HK-2 (cell line): ENCODE results near the gene CHRM1.

Experiments
- DNase-seq: peaks from one replicate; pipeline ENCODE4 v3.0.0-alpha.2; 2018; ENCODE audit not compliant: unreplicated experiment

Gene CHRM1

DNA sequence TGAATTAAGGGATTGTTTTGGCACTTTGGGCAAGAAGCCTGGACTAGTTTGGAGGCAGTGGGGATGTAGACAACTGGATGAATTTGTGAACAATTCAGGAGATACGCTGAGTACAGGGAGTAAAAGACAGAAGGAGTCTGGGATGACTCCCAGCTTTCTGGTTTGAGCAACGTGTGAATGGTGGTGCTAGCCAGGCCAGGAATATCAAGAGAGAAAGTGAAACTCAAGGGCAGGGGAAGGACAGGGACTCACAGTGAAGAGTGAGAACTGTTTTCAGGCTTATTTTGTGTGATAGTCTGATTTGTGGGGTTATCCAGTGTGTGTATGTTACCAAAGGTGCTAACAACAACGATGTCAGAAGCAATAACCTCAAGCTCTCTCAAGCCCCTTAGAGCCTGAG lies 15.9 kb downstream of the CHRM1 start:
- DNase-seq, result no peak

DNA sequence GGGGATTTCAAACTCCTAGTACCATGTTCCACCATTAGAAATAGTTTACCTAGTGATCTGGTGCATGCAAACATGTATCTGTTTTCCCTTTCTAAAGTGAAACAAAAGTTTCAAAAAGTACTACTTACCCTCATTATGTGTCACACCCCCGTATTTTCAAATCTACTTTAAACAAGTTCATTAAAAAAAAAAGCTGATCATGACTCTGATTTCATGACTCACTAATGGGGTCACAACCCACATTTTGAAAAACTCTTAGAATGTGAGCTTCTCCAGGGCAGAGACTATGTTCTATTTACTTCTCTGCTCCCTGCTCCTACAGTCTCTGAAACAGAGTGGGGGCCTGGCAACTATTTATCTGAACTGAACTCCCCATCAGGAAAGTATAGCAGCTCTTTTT lies 18.2 kb downstream of the CHRM1 start:
- no peak for DNase-seq

DNA sequence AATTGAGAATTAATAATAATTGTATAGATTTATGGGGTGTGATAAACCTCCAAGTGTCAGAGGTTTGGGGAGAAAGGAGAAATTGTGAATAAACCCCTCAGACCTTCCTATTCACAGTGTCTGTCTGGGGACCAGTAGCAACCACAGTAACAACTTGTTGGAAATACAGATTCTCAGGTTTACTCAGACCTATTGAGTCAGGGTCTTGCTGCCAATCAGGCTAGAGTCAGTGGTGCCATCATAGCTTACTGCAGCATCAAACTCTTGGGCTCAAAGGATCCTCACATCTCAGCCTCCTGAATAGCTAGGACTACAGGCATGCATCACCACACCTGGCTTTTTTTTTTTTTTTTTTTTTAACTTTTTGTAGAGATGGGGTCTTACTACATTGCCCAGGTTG lies 23.1 kb downstream of the CHRM1 start:
- DNase-seq, result no peak

DNA sequence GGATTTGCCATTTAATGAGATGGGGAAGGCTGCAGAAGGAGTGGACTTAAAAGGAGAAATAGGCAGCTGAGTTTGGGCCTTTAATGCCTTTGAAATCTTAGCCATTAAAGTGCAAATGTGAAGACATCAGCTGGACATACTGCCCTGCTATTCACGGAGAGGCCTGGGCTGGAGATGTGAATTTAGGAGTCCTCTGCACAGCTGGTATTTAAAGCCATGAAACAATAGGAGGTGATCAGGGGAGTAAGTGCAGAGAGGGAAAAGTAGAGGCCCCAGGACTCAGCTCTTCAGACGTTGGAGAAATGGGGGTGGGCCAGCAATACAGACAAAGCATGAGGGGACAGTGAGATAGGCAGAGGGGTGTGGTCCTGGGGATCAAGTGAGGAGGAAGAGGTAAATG lies 23.9 kb downstream of the CHRM1 start:
- DNase-seq, result no peak

DNA sequence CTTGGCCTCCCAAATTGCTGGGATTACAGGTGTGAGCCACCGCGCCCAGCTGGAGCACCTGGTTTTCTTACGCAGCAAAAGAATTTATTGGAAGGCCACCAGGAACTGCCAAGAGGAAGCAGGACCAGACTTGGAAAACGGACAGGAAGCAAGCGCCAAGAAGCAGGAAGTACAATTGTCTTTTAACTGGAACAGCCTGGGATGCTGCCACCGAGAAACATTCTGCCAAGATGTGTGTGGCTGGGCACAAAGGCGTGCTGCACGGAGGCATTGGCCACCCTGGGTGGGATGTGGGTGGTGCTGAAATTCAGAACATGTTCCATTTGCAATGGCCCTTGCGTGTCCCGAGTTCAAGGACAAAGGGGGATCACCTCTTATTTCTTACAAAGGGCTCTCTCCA lies 25.1 kb downstream of the CHRM1 start:
- no peak for DNase-seq

DNA sequence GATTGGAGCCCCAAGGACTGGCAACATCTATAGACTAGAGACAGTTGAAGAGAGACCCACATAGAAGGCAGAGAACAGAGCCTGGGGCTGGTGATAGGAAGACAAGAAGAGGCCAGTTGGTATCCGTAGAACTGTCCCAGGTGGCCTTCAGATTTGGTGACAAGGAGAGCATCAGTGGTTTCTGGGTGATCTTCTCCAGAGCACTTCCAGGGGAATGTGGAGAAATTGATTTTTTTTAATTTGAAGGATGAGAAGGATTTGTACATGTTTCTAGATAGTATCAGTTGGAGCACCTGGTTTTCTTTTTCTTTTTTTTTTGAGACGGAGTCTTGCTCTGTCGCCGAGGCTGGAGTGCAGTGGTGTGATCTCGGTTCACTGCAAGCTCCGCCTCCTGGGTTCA lies 25.7 kb downstream of the CHRM1 start:
- DNase-seq, result no peak

DNA sequence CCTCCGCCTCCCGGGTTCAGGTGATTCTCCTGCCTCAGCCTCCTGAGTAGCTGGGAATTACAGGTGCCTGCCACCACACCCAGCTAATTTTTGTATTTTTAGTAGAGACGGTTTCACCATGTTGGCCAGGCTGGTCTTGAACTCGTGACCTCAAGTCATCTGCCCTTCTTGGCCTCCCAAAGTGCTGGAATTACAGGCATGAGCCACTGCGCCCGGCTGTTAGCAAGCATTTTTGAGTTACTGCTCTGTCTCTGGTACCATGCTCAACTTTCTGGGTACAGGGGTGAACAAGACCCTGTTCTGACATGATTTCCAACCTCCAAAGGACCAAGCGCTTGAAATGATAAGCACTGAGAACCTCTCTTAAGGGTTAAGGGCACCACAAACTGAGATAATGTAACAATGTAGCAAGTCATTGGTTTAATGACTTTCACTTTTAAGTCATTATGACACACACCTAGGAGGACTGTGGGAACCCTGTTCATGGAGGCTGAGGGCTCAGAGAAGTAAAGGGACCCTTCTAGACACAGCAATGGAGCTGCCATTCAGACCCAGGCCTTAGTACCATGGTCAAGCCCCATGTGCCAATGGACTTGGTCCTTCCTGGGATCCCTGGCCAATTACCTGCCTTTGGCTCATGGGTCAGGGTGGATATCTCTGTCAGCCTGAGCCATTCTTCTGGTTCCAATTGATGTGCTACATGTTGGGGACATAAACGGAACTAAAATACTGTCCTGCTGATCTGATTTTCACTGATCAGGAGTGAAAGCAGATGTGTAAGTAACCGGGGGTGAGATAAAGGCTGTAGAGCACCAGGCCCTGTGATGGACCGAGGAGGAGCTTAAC lies 28.9 kb downstream of the CHRM1 start:
- DNase-seq, result no peak

DNA sequence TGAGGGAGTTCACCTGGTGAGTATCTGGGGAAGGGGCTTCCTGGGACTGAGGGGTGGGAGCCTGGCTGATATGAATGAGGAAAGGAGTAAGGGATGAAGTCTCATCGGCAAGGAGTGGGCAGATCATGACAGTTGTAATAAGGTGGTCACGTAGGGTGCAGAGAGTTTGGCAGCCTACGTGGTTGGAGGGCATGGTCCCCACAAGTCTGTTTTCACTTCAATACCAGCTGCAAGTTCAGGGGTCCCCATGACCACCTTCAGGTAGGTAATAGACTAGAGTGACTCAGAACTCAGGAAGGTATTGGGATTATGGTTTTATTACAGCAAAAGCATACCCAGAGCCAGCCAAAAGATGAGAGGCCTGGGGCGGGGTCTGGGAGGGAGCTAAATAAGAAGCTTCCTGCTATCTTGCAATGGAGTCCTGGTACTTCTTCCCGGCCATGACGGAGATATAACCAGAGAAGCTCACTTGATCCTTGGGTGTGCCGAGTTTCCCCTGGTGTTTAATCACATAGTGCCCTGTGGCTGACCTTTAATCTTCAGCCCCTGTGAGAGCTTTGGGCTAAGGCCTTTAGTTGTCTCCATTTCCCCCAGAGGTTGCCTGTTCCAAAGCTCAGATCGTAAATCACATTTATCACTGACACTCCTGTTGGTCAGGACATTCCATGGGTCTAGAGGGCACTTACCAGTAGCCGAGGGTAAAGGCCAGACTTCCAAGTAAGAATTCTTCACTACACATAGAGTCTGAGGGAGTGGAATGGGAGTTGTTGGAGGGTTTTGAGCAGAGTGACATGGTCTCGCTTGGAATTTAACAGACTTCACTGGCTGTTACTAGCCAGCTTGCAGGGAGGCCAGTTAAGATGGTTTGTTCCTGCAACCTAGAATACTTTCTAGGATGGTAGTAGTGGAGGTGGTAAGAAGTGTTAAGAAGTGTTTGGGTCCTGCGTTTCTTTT lies 31.4 kb downstream of the CHRM1 start:
- DNase-seq, result peak; percentile 25

DNA sequence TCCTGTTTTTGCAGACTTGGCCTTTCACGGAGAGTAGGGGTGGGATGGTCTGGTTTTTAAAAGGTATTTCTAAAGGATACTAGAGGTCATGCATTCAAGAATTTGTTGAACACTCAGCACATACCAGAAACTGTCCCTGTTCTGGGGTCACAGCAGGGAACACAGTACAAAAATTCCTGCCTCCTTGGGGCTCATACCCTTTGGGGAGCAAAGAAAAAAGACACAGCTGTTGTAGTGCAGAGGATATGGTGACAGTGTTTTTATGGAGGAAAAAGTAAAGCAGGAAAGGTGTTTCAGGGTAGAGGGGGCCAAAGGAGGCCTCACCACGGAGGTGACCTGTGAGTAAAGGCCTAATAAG lies 32.1 kb downstream of the CHRM1 start:
- DNase-seq, result no peak

DNA sequence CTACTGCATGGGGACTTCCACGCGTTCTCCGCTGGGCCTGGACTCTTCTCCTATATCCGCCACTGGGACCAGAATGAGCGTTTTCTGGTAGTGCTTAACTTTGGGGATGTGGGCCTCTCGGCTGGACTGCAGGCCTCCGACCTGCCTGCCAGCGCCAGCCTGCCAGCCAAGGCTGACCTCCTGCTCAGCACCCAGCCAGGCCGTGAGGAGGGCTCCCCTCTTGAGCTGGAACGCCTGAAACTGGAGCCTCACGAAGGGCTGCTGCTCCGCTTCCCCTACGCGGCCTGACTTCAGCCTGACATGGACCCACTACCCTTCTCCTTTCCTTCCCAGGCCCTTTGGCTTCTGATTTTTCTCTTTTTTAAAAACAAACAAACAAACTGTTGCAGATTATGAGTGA lies 32.8 kb downstream of the CHRM1 start:
- DNase-seq, result no peak

DNA sequence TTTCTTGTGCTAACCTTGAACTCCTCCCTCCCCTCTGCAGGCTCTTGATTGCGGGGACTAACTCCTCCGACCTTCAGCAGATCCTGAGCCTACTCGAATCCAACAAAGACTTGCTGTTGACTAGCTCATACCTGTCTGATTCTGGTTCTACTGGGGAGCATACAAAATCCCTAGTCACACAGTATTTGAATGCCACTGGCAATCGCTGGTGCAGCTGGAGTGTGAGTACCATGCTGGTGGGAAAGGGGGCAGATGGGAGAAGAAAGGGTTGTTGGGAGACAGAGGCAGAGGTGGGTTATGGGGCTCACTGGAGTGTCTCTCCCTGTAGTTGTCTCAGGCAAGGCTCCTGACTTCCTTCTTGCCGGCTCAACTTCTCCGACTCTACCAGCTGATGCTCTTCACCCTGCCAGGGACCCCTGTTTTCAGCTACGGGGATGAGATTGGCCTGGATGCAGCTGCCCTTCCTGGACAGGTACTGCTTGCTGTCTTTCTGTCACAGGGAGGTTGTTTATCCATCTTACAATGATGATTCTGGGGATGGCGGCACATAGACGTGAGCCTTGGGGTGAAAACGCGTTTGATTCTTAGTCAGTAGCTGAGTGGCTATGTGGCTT lies 35.9 kb downstream of the CHRM1 start:
- DNase-seq, result no peak

DNA sequence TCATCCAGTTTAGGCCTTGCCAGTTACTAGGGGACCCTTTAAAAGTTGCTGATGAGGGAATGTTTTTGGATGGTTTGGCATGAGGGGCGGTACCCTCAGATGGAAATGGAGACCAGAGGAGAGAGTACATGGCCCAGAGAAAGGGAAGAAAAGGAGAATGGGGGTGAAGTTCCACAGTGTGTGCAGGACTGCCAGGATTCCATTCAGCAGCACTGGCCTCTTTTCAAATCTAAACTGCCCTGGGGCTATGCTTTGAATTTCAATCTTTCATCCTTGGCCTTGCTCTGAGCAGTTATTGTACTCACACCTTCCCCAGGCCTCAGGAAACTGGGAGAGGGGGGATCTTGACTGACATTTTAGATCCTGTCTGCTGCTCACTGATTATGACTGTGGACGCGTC lies 37.5 kb downstream of the CHRM1 start:
- DNase-seq, result no peak

DNA sequence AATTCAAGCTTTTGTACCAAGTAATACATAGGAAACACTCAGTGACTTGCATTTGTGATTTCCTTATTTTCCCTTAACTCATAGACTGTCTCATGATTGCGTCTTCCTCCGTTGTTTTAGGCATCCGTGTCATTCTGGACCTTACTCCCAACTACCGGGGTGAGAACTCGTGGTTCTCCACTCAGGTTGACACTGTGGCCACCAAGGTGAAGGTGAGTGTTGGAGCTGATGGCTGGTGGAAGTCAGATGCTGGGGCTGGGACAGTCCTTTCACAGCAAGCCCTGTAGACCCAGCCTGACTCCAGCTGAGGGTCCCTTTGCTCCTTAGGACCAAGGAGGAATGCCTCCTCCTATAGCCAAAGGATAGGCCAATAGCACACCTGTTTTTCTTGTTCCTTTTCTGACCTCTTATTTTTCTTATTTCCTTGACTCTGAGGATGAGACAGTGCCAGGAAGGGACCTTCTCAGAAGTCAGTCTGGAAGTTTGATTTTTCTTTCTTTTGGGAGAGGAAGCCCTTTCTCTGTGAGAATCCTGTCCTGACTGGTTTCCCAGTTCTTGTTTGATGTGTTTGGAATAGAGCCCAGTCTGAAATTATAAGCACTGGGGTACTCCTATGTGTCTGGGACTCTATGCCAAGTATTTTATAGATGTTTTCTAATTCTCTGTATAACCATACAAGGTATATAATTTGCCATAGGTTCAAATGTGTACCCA lies 38.2 kb downstream of the CHRM1 start:
- DNase-seq, result no peak

DNA sequence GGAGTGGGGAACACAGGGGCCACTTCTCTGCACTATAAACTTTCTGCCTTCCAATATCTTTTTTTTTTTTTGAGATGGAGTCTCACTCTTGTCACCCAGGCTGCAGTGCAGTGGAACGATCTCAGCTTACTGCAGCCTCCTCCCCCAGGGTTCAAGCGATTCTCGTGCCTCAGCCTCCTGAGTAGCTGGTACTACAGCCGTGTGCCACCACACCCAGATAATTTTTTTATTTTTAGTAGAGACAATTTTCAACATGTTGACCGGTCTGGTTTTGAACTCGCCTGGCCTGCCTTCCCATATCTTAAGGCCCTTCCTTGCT lies 38.8 kb downstream of the CHRM1 start:
- DNase-seq, result no peak

DNA sequence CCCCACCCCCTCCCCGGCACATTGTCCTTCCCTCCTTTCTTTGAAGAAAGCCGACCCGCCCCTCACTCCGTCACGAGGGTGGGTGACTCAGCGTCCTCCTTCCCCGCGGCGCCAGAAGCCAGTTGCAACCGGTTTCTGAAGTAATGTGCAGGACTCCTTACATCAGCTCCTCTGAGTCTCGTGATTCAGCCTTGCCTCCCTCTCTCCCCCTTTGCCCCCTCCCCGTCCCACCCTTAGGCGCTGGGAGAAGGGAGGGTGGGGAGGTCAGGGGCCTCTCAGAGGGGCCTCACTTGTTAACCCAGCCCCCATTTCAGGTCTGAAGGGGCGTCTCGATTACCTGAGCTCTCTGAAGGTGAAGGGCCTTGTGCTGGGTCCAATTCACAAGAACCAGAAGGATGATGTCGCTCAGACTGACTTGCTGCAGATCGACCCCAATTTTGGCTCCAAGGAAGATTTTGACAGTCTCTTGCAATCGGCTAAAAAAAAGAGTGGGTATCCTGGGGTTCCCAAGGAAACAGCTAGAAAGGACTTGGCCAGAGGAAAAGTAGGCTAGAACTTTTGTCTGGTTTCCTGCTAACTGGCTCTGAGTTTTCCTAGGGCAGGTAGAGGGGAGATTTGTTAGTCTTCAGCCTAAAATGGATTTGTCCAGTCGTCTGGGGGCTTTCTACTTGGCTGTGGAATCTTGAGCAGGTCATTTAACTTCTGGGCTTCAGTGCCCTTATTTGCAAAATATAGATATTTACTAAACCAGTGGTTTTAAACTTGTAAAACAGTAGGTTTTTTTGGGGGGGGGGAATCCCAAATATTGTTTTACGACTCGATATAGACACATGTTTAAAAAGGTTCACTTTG lies 39.4 kb downstream of the CHRM1 start:
- peak; percentile 89 for DNase-seq

DNA sequence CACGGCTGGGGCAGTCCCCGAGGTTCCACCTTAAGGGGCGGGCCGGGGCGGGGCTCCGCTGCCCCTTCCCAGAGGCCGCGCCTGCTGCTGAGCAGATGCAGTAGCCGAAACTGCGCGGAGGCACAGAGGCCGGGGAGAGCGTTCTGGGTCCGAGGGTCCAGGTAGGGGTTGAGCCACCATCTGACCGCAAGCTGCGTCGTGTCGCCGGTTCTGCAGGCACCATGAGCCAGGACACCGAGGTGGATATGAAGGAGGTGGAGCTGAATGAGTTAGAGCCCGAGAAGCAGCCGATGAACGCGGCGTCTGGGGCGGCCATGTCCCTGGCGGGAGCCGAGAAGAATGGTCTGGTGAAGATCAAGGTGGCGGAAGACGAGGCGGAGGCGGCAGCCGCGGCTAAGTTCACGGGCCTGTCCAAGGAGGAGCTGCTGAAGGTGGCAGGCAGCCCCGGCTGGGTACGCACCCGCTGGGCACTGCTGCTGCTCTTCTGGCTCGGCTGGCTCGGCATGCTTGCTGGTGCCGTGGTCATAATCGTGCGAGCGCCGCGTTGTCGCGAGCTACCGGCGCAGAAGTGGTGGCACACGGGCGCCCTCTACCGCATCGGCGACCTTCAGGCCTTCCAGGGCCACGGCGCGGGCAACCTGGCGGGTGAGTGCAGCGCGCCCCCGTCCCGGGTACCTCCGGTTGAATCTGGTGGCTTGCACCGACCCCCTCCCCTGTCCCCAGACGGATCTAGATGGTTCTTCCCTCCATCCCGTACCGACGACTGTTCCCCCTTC lies 40.2 kb downstream of the CHRM1 start, which contains the start of gene SLC3A2:
TSS of gene SLC3A2 (plus strand) at position 94 of the 776 bp plus-strand sequence. CDS start at position 222, 128 bp downstream.
- DNase-seq, result peak; percentile 79

DNA sequence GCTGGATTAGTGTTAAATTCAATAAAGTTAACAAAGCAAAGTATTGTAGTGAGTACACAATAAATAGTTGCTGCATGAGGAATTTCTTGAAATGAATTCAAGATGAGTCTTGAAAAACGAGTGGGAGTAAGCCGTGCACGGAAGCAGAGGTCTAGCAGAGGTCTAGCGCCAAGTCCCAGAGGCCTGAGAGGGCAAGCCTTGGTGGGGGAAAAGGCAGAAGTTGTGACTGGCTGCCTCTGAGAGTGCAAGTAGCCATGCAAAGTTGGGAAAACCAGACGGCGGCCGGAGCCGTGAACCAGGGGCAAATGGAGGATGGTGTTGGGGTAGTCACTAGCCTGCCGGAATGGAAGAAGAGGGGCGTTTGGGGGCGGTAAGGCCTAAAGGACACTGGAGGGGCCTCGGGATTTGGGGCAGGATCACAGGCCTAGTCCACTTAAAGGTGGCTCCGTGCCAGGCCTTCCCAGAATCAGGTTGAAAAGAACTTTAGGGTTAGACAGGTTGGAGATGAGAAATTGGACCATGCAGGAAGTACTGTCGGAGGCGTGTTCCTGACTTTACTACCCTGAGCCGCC lies 40.8 kb downstream of the CHRM1 start:
- peak; percentile 36 for DNase-seq

DNA sequence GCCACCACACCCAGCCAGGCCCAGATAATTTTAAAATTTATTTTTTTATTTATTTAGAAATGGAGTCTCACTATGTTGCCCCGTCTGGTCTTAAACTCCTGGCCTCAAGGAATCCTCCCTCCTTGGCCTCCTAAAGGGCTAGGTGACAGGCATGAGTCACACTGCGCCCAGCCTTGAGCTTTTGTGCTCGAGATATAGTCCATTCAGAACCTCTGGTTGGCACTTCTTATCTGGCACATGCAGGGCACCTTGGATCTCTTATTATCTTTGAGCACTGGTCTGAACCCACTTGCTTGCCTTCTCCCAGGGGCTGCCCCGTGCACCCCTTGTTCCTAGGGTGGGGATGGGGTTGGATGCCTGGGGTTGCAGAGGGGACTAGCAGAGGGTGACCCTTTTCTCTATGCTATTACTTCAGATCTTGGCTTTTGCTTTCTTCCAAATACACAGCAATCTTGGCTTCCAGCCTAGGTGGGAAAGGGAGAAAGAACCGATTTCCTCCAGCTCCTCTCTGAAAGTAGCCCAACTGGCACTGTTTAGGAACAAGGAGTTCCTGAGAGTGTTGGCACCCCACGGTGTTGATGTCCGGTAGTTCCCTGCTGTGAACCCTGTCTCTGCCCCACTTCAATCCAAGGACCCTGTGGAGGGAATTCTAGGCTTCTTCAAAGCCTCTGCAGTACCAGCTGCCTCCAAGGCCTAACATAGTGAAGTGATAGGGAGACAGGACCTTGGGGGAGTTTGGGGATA lies 41.8 kb downstream of the CHRM1 start:
- DNase-seq, result no peak

DNA sequence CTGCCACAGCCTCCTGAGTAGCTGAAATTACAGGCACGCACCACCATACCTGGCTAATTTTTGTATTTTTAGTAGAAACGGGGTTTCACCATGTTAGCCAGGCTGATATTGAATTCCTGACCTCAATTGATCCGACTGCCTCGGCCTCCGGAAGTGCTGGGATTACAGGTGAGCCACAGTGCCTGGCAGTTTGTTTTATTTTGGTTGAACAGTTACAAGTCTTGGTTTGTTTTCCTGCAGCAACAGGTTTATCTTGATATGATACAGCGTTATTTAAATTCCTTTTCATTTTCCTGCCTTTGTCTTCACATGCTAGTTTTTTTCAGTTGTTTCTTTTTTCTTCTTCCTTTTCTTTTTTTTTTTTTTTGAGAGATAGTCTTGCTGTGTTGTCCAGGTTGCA lies 44.5 kb downstream of the CHRM1 start:
- no peak for DNase-seq
